ENCODE data around the gene SUSD6.
A peak's percentile ranks its signal among the peaks of the same experiment; 100 is the strongest.

GRCh38 chr14:69580009-69580577, 31.3 kb upstream of the SUSD6 start:
- no peak for TF ChIP-seq POLR2AphosphoS5 (IDR thresholded peaks at IDR 0.05; ENCODE audit: low read depth)
- peak; percentile 78 to 86 for TF ChIP-seq CTCF (conservative IDR thresholded peaks at IDR 0.05; ENCODE audit: low read depth in 2 of 2)
- TF ChIP-seq REST (IDR thresholded peaks at IDR 0.05; ENCODE audit: unreplicated experiment), result no peak
- TF ChIP-seq CREB1 (CRISPR knock-in tag; IDR thresholded peaks at IDR 0.05; ENCODE audit: low read depth), result 0 out of 2 replicates have a peak, but pooled peaks have one; percentile 23
- TF ChIP-seq NANOG (IDR thresholded peaks at IDR 0.05; ENCODE audit: borderline replicate concordance), result no peak
- no peak for TF ChIP-seq EZH2 (IDR thresholded peaks at IDR 0.05; ENCODE audit: low read depth, unreplicated experiment)

Data from GM23338 (cell line).